IMR-90 (cell line): Measurements from ENCODE around the gene PARP3. TPM values are rescaled to one million over a fixed set of nuclear protein-coding genes. Genes with fewer than 3 reads are reported as not detected.
A peak's percentile ranks its signal among the peaks of the same experiment; 100 is the strongest.

Experiments
- ATAC-seq: fragments of 200-7000 bp; cut with Tn5 transposase; 2 replicates; pipeline ENCODE4 v1.9.1; 2020; ENCODE audit warnings: low read depth, mild to moderate bottlenecking, moderate library complexity
- BruUV-seq: library from RNA; stranded (reverse); fragments of 400-500 nt; replicated peaks from 2 replicates; lab custom pipeline; 2021; lab: Mats Ljungman, UMichigan
- CTCF ChIA-PET: fragments of 300-600 bp; formaldehyde crosslinking; extraction: SDS; loops from one replicate; lab custom pipeline; 2021; ENCODE audit warnings: antibody characterized with exemption; lab: Yijun Ruan, JAX
- POLR2A ChIA-PET: fragments of 300-600 bp; sonication (Branson Sonifier 250); formaldehyde crosslinking; loops from one replicate; lab custom pipeline; 2022; ENCODE audit warnings: antibody characterized with exemption; ENCODE audit not compliant: unreplicated experiment; lab: Charles Lee
- DNase-seq: peaks from one replicate; pipeline ENCODE4 v3.0.0; 2013
- H2AFZ ChIP-seq: replicated peaks from 2 replicates; pipeline ENCODE3; 2013; ENCODE audit warnings: low read length, mild to moderate bottlenecking; ENCODE audit not compliant: poor library complexity
- H2AK5ac ChIP-seq: 2 replicates; pipeline ENCODE4 v1.6.1; 2013; ENCODE audit warnings: low read depth, low read length, inconsistent platforms
- H2AK9ac ChIP-seq: replicated peaks from 2 replicates; pipeline ENCODE3; 2013; ENCODE audit warnings: mild to moderate bottlenecking, low read depth, low read length, moderate library complexity; ENCODE audit not compliant: poor library complexity
- H2BK120ac ChIP-seq: 2 replicates; pipeline ENCODE4 v1.6.1; 2013; ENCODE audit warnings: low read depth, low read length, inconsistent platforms
- H2BK15ac ChIP-seq: 3 replicates; pipeline ENCODE4 v1.6.1; 2013; ENCODE audit warnings: low read depth, low read length, inconsistent platforms
- H2BK20ac ChIP-seq: 2 replicates; pipeline ENCODE4 v1.6.1; 2013; ENCODE audit warnings: low read depth, mild to moderate bottlenecking, inconsistent platforms, low read length, moderate library complexity
- H2BK5ac ChIP-seq: 2 replicates; pipeline ENCODE4 v1.6.1; 2013; ENCODE audit warnings: mild to moderate bottlenecking, low read depth, low read length, inconsistent platforms; ENCODE audit not compliant: poor library complexity, severe bottlenecking
- H3K14ac ChIP-seq: replicated peaks from 2 replicates; pipeline ENCODE4 v1.6.1; 2013; ENCODE audit warnings: low read depth, low read length, inconsistent platforms
- H3K18ac ChIP-seq: 2 replicates; pipeline ENCODE4 v1.6.1; 2013; ENCODE audit warnings: low read depth, low read length, control low read depth
- H3K23ac ChIP-seq: 2 replicates; pipeline ENCODE4 v1.6.1; 2013; ENCODE audit warnings: low read depth, low read length, inconsistent platforms
- H3K27ac ChIP-seq: 2 replicates; pipeline ENCODE4 v1.5.1; 2013; ENCODE audit warnings: mild to moderate bottlenecking, control low read depth, low read length; ENCODE audit not compliant: insufficient read depth
- H3K27me3 ChIP-seq: 2 replicates; pipeline ENCODE4 v1.6.1; 2013; ENCODE audit warnings: low read length; ENCODE audit not compliant: control insufficient read depth, insufficient read depth
- H3K36me3 ChIP-seq: 2 replicates; pipeline ENCODE4 v1.6.1; 2013; ENCODE audit warnings: low read length, mixed read lengths; ENCODE audit not compliant: control insufficient read depth, insufficient read depth
- H3K4ac ChIP-seq: 2 replicates; pipeline ENCODE4 v1.6.1; 2013; ENCODE audit warnings: low read depth, low read length, inconsistent platforms
- H3K4me1 ChIP-seq: 2 replicates; pipeline ENCODE4 v1.6.1; 2013; ENCODE audit warnings: low read length, mixed read lengths; ENCODE audit not compliant: control insufficient read depth, insufficient read depth
- H3K4me2 ChIP-seq: 2 replicates; pipeline ENCODE4 v1.6.1; 2013; ENCODE audit warnings: low read depth, mild to moderate bottlenecking, control low read depth, low read length, moderate library complexity
- H3K4me3 ChIP-seq: 2 replicates; pipeline ENCODE4 v1.5.1; 2013; ENCODE audit warnings: low read depth, mild to moderate bottlenecking, control low read depth, low read length, moderate library complexity; ENCODE audit not compliant: insufficient read depth
- H3K56ac ChIP-seq: 2 replicates; pipeline ENCODE4 v1.6.1; 2013; ENCODE audit warnings: low read length, inconsistent platforms; ENCODE audit not compliant: insufficient read depth; ENCODE audit errors: extremely low read depth
- H3K79me1 ChIP-seq, 2 experiments: 2 replicates each; pipeline ENCODE4 v1.6.1; 2013; ENCODE audit warnings: low read length in 2 of 2, inconsistent platforms in 1 of 2, low read depth in 1 of 2
- H3K9ac ChIP-seq: 2 replicates; pipeline ENCODE4 v1.6.1; 2013; ENCODE audit warnings: low read depth, low read length, control low read depth
- H3K9me1 ChIP-seq: 2 replicates; pipeline ENCODE4 v1.6.1; 2013; ENCODE audit warnings: low read length, inconsistent platforms; ENCODE audit not compliant: insufficient read depth
- H3K9me3 ChIP-seq: 2 replicates; pipeline ENCODE4 v1.6.1; 2013; ENCODE audit warnings: low read length; ENCODE audit not compliant: control insufficient read depth, insufficient read depth
- H4K20me1 ChIP-seq: 2 replicates; pipeline ENCODE4 v1.6.1; 2013; ENCODE audit warnings: low read length, inconsistent platforms; ENCODE audit not compliant: insufficient read depth
- H4K5ac ChIP-seq: 2 replicates; pipeline ENCODE4 v1.6.1; 2013; ENCODE audit warnings: mild to moderate bottlenecking, low read depth, low read length, control low read depth
- H4K8ac ChIP-seq, 2 experiments: 2 replicates each; pipeline ENCODE4 v1.6.1; 2013; ENCODE audit warnings: low read depth in 2 of 2, low read length in 2 of 2, control low read depth in 1 of 2, inconsistent platforms in 1 of 2
- H4K91ac ChIP-seq: 2 replicates; pipeline ENCODE4 v1.6.1; 2013; ENCODE audit warnings: low read depth, low read length, inconsistent platforms; ENCODE audit not compliant: insufficient read depth
- BHLHE40 ChIP-seq: fragments of 150-350 bp; IDR thresholded peaks from 2 replicates; pipeline ENCODE4 v1.6.1; 2016; ENCODE audit warnings: mild to moderate bottlenecking, low read depth, low read length
- CEBPB ChIP-seq: IDR thresholded peaks from 2 replicates; pipeline ENCODE4 v1.6.1; 2012; ENCODE audit warnings: low read depth, low read length, improper control_type of control experiment
- CHD1 ChIP-seq: IDR thresholded peaks from 2 replicates; pipeline ENCODE4 v1.6.1; 2012; ENCODE audit warnings: low read depth, low read length, improper control_type of control experiment
- CTCF ChIP-seq: conservative IDR thresholded peaks from 2 replicates; pipeline ENCODE4 v1.5.1; 2012; ENCODE audit warnings: mild to moderate bottlenecking, low read depth, low read length, improper control_type of control experiment
- ELK1 ChIP-seq: fragments of 150-350 bp; IDR thresholded peaks from 2 replicates; pipeline ENCODE4 v1.6.1; 2016; ENCODE audit warnings: low read depth, mild to moderate bottlenecking, low read length, moderate library complexity, borderline replicate concordance
- FOS ChIP-seq: fragments of 150-350 bp; IDR thresholded peaks from 2 replicates; pipeline ENCODE4 v1.6.1; 2016; ENCODE audit warnings: low read depth, low read length
- MAFK ChIP-seq: IDR thresholded peaks from 2 replicates; pipeline ENCODE4 v1.6.1; 2012; ENCODE audit warnings: low read depth, low read length, improper control_type of control experiment
- MAZ ChIP-seq: IDR thresholded peaks from 2 replicates; pipeline ENCODE4 v1.6.1; 2012; ENCODE audit warnings: low read depth, mild to moderate bottlenecking, low read length, improper control_type of control experiment, moderate library complexity, borderline replicate concordance
- MXI1 ChIP-seq: IDR thresholded peaks from 2 replicates; pipeline ENCODE4 v1.6.1; 2012; ENCODE audit warnings: low read depth, mild to moderate bottlenecking, low read length, moderate library complexity, borderline replicate concordance
- POLR2A ChIP-seq: IDR thresholded peaks from 2 replicates; pipeline ENCODE4 v1.6.1; 2012; ENCODE audit warnings: mild to moderate bottlenecking, low read depth, low read length
- RCOR1 ChIP-seq: IDR thresholded peaks from 2 replicates; pipeline ENCODE4 v1.6.1; 2012; ENCODE audit warnings: mild to moderate bottlenecking, low read length, improper control_type of control experiment; ENCODE audit not compliant: insufficient replicate concordance
- RFX5 ChIP-seq: IDR thresholded peaks from 2 replicates; pipeline ENCODE4 v1.8.0; 2012; ENCODE audit warnings: low read depth, mild to moderate bottlenecking, low read length, moderate library complexity
- SMC3 ChIP-seq: fragments of 150-350 bp; IDR thresholded peaks from 2 replicates; pipeline ENCODE4 v1.6.1; 2016; ENCODE audit warnings: low read depth, mild to moderate bottlenecking, antibody characterized with exemption, low read length, moderate library complexity
- USF2 ChIP-seq: fragments of 150-350 bp; IDR thresholded peaks from 2 replicates; pipeline ENCODE4 v1.6.1; 2017; ENCODE audit warnings: mild to moderate bottlenecking, antibody characterized with exemption, low read length, low read depth
- WGBS, 2 experiments: methylation state at CpG; one replicate each; pipeline versions ENCODE4 v1.1.5 to v1.1.7; 2013; ENCODE audit warnings: missing lambda C conversion rate in 2 of 2; ENCODE audit not compliant: insufficient read length in 1 of 2; ENCODE audit errors: extremely low coverage in 2 of 2; 5-methylcytosine and 5-hydroxymethylcytosine counted together
- dilution Hi-C: fragments of 300-500 bp; cut with HindIII; formaldehyde crosslinking; loops from one replicate; pipeline ENCODE4 v1.14.3; 2018; ENCODE audit warnings: low sequenced_read_pairs; ENCODE audit not compliant: unreplicated experiment
- in situ Hi-C: fragments of 300-500 bp; cut with MboI; formaldehyde crosslinking; loops from 3 replicates; pipeline ENCODE4 v1.14.3; 2019; ENCODE audit warnings: low sequenced_read_pairs, inconsistent platforms, mixed read lengths
- intact Hi-C: fragments of 100-400 bp; cut with micrococcal nuclease; formaldehyde crosslinking; loops from 2 replicates; pipeline ENCODE4 v1.10.0; 2022
- polyA plus RNA-seq, 3 experiments: library from polyadenylated mRNA; depleted of rRNA; stranded (reverse); fragments of >200 nt; gene quantifications; 2 replicates each; pipeline ENCODE4 v1.2.3, GENCODE V29; 2012; ENCODE audit warnings: low replicate concordance in 1 of 3
- total RNA-seq: library from RNA; depleted of rRNA; stranded (reverse); fragments of >200 nt; gene quantifications from 2 replicates; pipeline ENCODE4 v1.2.3, GENCODE V29; 2012

The PARP3 gene
- total and polyA plus RNA-seq, 2 of the 4 experiments (the other 2 are of a cell fraction): 16.3 to 22.0 TPM

- BruUV-seq: no TSS peak
- H2BK120ac ChIP-seq: peak within 1 kb of the TSS; percentile 55
- H2BK5ac ChIP-seq: peak within 1 kb of the TSS; percentile 84
- 1% methylated on average over 23 of the region's 90 CpGs; no CpG with 5 or more reads in 1 of the 2 experiments for WGBS, 2 experiments
- H3K9me3 ChIP-seq: no peaks in the 10 kb centered on the region
- in situ Hi-C loops (loop anchor here (25.0 kb wide), 1 partner anchor 1630 kb away; the partner anchor contains the start of genes RASSF1, TUSC2 and ZMYND10), intact Hi-C loops (no loop called here), dilution Hi-C loops (no loop called here)
- H3K4me3 ChIP-seq: peak within 1 kb of the TSS; percentile 70
- peak within 1 kb of the TSS; percentile 98 for H2AK5ac ChIP-seq
- peak within 1 kb of the TSS; percentile 95 for H2AFZ ChIP-seq
- H3K4ac ChIP-seq: peak within 1 kb of the TSS; percentile 97
- H3K36me3 ChIP-seq: no peaks in the 10 kb centered on the region; the same call in 1 of the 2 replicates
- H3K18ac ChIP-seq: peak within 1 kb of the TSS; percentile 90
- ATAC-seq: peak; percentile 80
- no peak within 1 kb of the TSS; the same call in 1 of the 3 replicates for H2BK15ac ChIP-seq
- H4K8ac ChIP-seq: peak within 1 kb of the TSS; percentile 87 to 89
- H3K27me3 ChIP-seq: no peaks in the 10 kb centered on the region
- peak within 1 kb of the TSS; percentile 99 for H3K4me2 ChIP-seq
- peak within 1 kb of the TSS; percentile 57; the same call in 1 of the 2 replicates for H2BK20ac ChIP-seq
- peak within 1 kb of the TSS; percentile 86 for H4K91ac ChIP-seq
- peaks cover 19% of the 10 kb centered on the region for H3K9me1 ChIP-seq
- H3K23ac ChIP-seq: peak within 1 kb of the TSS; percentile 91
- peaks cover 12% of the 10 kb centered on the region for H4K20me1 ChIP-seq
- peak within 1 kb of the TSS; percentile 98 for H2AK9ac ChIP-seq
- peak within 1 kb of the TSS; percentile 95 for H3K9ac ChIP-seq
- peaks cover 36 to 66% of the 10 kb centered on the region in 2 experiments for H3K79me1 ChIP-seq
- ChIA-PET POLR2A (interaction anchor here (0.6 kb wide), 2 partner anchors 14 to 332 kb away, joined by 8 to 10 read pairs; no protein-coding TSS in a partner anchor), CTCF (no interaction called here)
- H3K4me1 ChIP-seq: peaks cover 28% of the 10 kb centered on the region
- peak within 1 kb of the TSS; percentile 55 for H4K5ac ChIP-seq
- H3K14ac ChIP-seq: peak within 1 kb of the TSS; percentile 98
- H3K56ac ChIP-seq: peak within 1 kb of the TSS; percentile 82
- peak within 1 kb of the TSS; percentile 88 for H3K27ac ChIP-seq
- peak; percentile 34 for DNase-seq
- no peak for TF ChIP-seq USF2
- no peak for TF ChIP-seq SMC3
- no peak for TF ChIP-seq RCOR1
- TF ChIP-seq MAFK: no peak
- TF ChIP-seq POLR2A: no peak
- TF ChIP-seq CTCF: no peak
- no peak for TF ChIP-seq ELK1
- TF ChIP-seq CEBPB: no peak
- TF ChIP-seq FOS: no peak
- no peak for TF ChIP-seq BHLHE40
- TF ChIP-seq MXI1: no peak
- TF ChIP-seq CHD1: no peak
- no peak for TF ChIP-seq RFX5
- TF ChIP-seq MAZ: no peak
These were observed 25.4 kb downstream of the PARP3 start, which contains the start of gene PCBP4 for GRCh38 chr3:51967384-51968169. Gene PCBP4 (minus strand): TSS chr3:51967454. CDS start chr3:51961240, 6,214 bp downstream.
